CD4-positive, alpha-beta T cell (primary cell): ENCODE measurements around the gene RBM19. TPM values are rescaled to one million over a fixed set of nuclear protein-coding genes. Genes with fewer than 3 reads are reported as not detected.

Experiments used
- ATAC-seq: fragments of 200-7000 bp; cut with Tn5 transposase; one replicate; pipeline ENCODE4 v1.10.0; 2022; ENCODE audit warnings: mild to moderate bottlenecking; ENCODE audit not compliant: poor library complexity
- CTCF ChIA-PET: fragments of 350-600 bp; sonication (Branson Sonifier 250); formaldehyde crosslinking; loops from one replicate; lab custom pipeline; 2021; ENCODE audit warnings: antibody characterized with exemption, inconsistent platforms; lab: Charles Lee
- POLR2A ChIA-PET: fragments of 350-600 bp; sonication (Branson Sonifier 250); formaldehyde crosslinking; loops from one replicate; lab custom pipeline; 2021; ENCODE audit warnings: antibody characterized with exemption, inconsistent platforms; lab: Charles Lee
- DNase-seq, 14 experiments: peaks; one replicate each; pipeline ENCODE4 v3.0.0-alpha.2; 2013 to 2020; ENCODE audit warnings: mixed read lengths in 2 of 14
- H3K27ac ChIP-seq, 2 donors: one replicate each; pipeline versions ENCODE4 v1.5.1 to v1.7.0; 2013; ENCODE audit warnings: low read length in 2 of 2, low read depth in 1 of 2, mild to moderate bottlenecking in 1 of 2
- H3K27me3 ChIP-seq, 2 experiments: 1 replicate in 1 of 2; 2 replicates in 1 of 2; pipeline versions ENCODE4 v1.6.1 to v1.7.0; 2013; ENCODE audit warnings: low read length in 2 of 2, control low read depth in 1 of 2, mild to moderate bottlenecking in 1 of 2, moderate library complexity in 1 of 2; ENCODE audit not compliant: insufficient read depth in 2 of 2, control insufficient read depth in 1 of 2
- H3K36me3 ChIP-seq: one replicate; pipeline ENCODE4 v1.6.1; 2013; ENCODE audit warnings: low read length, control low read depth; ENCODE audit not compliant: insufficient read depth
- H3K4me1 ChIP-seq: one replicate; pipeline ENCODE4 v1.6.1; 2013; ENCODE audit warnings: low read length, control low read depth; ENCODE audit not compliant: insufficient read depth
- H3K4me3 ChIP-seq: one replicate; pipeline ENCODE4 v1.5.1; 2013; ENCODE audit warnings: mild to moderate bottlenecking, low read length, moderate library complexity
- H3K9me3 ChIP-seq, 2 experiments: 1 replicate in 1 of 2; 2 replicates in 1 of 2; pipeline versions ENCODE4 v1.6.1 to v1.7.0; 2013; ENCODE audit warnings: low read length in 2 of 2, mild to moderate bottlenecking in 2 of 2, control low read depth in 1 of 2, moderate library complexity in 1 of 2; ENCODE audit not compliant: control insufficient read depth in 1 of 2, insufficient read depth in 1 of 2
- H3K27ac Mint-ChIP-seq: one replicate; pipeline ENCODE4 v1.8.0; 2020; ENCODE audit warnings: mixed read lengths
- H3K27me3 Mint-ChIP-seq: one replicate; pipeline ENCODE4 v1.8.0; 2021; ENCODE audit warnings: mixed read lengths
- H3K36me3 Mint-ChIP-seq: one replicate; pipeline ENCODE4 v1.8.0; 2021; ENCODE audit warnings: low read depth, mixed read lengths
- H3K4me1 Mint-ChIP-seq: one replicate; pipeline ENCODE4 v1.8.0; 2021; ENCODE audit warnings: low read depth, mixed read lengths
- H3K4me3 Mint-ChIP-seq: one replicate; pipeline ENCODE4 v1.8.0; 2020; ENCODE audit warnings: mild to moderate bottlenecking, mixed read lengths
- H3K9me3 Mint-ChIP-seq: one replicate; pipeline ENCODE4 v1.8.0; 2020; ENCODE audit warnings: mixed read lengths
- intact Hi-C, 2 experiments: fragments of 100-400 bp; cut with DNase I in 1 of 2; cut with micrococcal nuclease in 1 of 2; formaldehyde crosslinking; loops; one replicate each; pipeline versions ENCODE4 v1.15.1 to v1.9.0; 2023 to 2025; cut with DNase I, micrococcal nuclease
- total RNA-seq, 174 experiments: library from RNA in 2 of 174; stranded (reverse) in 2 of 174; gene quantifications; one replicate each; pipeline ENCODE4 v1.2.3 and lab custom pipeline; 2021 to 2026
- TF ChIP-seq, protein P1 (sequence below): fragments of 200-600 bp; IDR thresholded peaks from one replicate; pipeline ENCODE4 v1.8.0; 2022; ENCODE audit warnings: antibody characterized with exemption, mild to moderate bottlenecking

Gene RBM19
- total RNA-seq, 2 experiments from 2014 or later: 57.1 to 58.5 TPM

DNA sequence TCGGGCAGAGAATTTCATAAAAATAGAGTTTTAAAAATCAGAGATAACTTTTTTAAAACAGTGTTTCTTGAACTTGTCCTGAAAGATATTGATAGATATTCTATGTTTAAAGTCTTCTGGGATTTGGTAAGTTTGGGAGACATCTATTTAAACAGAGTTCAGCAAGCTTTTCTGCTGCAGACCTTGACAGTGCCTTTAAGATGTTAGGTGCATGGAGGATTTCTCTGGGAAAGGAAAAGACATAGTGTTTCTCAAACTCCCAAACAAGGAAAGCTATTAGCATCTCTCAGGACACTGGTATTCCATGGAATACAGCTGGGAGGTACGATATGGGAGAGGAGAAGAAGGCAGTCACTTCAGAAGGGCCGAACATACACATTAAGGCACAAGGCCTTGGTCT, 97.8 kb downstream of the RBM19 start:
- peaks cover 3% of the 10 kb centered on the region for H3K4me1 Mint-ChIP-seq
- peaks cover 21% of the 10 kb centered on the region for H3K36me3 ChIP-seq
- no peak overlapping the region for H3K27ac ChIP-seq
- H3K36me3 Mint-ChIP-seq: peaks cover 31% of the 10 kb centered on the region
- no peaks in the 10 kb centered on the region for H3K9me3 ChIP-seq
- TF ChIP-seq, protein P1, sequence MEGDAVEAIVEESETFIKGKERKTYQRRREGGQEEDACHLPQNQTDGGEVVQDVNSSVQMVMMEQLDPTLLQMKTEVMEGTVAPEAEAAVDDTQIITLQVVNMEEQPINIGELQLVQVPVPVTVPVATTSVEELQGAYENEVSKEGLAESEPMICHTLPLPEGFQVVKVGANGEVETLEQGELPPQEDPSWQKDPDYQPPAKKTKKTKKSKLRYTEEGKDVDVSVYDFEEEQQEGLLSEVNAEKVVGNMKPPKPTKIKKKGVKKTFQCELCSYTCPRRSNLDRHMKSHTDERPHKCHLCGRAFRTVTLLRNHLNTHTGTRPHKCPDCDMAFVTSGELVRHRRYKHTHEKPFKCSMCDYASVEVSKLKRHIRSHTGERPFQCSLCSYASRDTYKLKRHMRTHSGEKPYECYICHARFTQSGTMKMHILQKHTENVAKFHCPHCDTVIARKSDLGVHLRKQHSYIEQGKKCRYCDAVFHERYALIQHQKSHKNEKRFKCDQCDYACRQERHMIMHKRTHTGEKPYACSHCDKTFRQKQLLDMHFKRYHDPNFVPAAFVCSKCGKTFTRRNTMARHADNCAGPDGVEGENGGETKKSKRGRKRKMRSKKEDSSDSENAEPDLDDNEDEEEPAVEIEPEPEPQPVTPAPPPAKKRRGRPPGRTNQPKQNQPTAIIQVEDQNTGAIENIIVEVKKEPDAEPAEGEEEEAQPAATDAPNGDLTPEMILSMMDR: no peak
- H3K27ac Mint-ChIP-seq: no peak overlapping the region
- CTCF ChIA-PET: no interaction called here
- H3K4me3 ChIP-seq: no peak overlapping the region
- no peaks in the 10 kb centered on the region for H3K27me3 ChIP-seq
- no peak overlapping the region for H3K4me3 Mint-ChIP-seq
- ATAC-seq (no peak), DNase-seq (no peak)
- no peaks in the 10 kb centered on the region for H3K4me1 ChIP-seq
- intact Hi-C loops: no loop called here
- no peaks in the 10 kb centered on the region for H3K9me3 Mint-ChIP-seq
- no peaks in the 10 kb centered on the region for H3K27me3 Mint-ChIP-seq
- POLR2A ChIA-PET: no interaction called here

DNA sequence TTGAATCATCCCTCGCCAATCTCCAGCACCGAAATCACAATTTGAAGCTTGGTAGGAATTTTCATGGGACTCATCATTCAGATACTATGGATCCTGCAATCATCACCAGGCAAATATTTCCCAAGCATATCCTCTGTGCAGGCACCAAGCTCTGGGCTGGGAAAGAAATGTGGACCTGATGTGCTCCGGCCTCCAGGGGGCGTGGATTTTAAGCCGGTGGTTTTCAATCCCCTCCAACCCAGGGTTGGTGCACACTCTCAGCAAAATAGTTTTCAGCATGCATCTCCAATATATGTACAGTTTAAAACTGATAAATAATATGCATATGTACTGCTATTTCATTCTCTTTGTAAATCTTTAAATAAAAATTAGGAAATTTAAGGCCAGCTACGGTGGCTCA, 98.9 kb downstream of the RBM19 start:
- CTCF ChIA-PET: no interaction called here
- H3K4me3 ChIP-seq: no peak overlapping the region

DNA sequence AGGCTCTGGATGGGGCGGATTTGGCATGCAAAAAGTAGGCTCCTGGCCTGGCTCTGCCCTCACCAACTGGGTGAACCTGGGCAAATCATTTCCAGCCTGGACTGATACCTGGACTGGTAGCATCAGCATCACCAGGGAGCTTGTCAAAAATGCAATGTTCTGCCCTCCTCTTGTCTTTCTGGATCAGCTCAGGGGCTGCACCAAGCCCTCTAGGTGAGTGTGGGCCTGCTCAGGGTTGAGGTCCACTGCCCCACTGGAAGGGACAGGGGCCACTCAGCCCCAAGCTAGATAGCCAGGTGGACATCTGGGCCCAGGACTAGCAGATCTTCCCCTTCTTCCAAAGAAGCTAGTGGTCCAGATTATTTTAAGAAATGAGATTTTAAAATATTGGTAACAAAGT, 99.6 kb downstream of the RBM19 start:
- no peak for ATAC-seq
- no peak overlapping the region for H3K4me3 ChIP-seq
- no peaks in the 10 kb centered on the region for H3K27me3 Mint-ChIP-seq
- no peak for DNase-seq
- peaks cover 3% of the 10 kb centered on the region for H3K4me1 Mint-ChIP-seq
- no peaks in the 10 kb centered on the region for H3K4me1 ChIP-seq
- no peak overlapping the region for H3K27ac Mint-ChIP-seq
- peaks cover 24% of the 10 kb centered on the region for H3K36me3 ChIP-seq
- TF ChIP-seq, protein P1: no peak
- H3K27ac ChIP-seq: no peak overlapping the region
- intact Hi-C loops: no loop called here
- no peaks in the 10 kb centered on the region for H3K9me3 Mint-ChIP-seq
- H3K27me3 ChIP-seq: no peaks in the 10 kb centered on the region
- H3K4me3 Mint-ChIP-seq: no peak overlapping the region
- ChIA-PET POLR2A (no interaction called here), CTCF (no interaction called here)
- peaks cover 39% of the 10 kb centered on the region for H3K36me3 Mint-ChIP-seq
- no peaks in the 10 kb centered on the region for H3K9me3 ChIP-seq

More for the DNA sequence above, 98.9 kb downstream of the RBM19 start:
- intact Hi-C loops: no loop called here
- Mint-ChIP-seq H3K9me3 (no peaks in the 10 kb centered on the region), H3K4me1 (peaks cover 3% of the 10 kb centered on the region), H3K27me3 (no peaks in the 10 kb centered on the region), H3K27ac (no peak overlapping the region), H3K4me3 (no peak overlapping the region), H3K36me3 (peaks cover 35% of the 10 kb centered on the region)
- POLR2A ChIA-PET: no interaction called here
- no peaks in the 10 kb centered on the region for H3K27me3 ChIP-seq
- no peak overlapping the region for H3K27ac ChIP-seq
- DNase-seq (no peak), ATAC-seq (no peak)
- no peaks in the 10 kb centered on the region for H3K4me1 ChIP-seq
- no peaks in the 10 kb centered on the region for H3K9me3 ChIP-seq
- TF ChIP-seq, protein P1: no peak
- H3K36me3 ChIP-seq: peaks cover 21% of the 10 kb centered on the region
